Stimulated activated CD4-positive, alpha-beta T cell treated with anti-CD3 and anti-CD28 coated beads, Interleukin-1b, Interleukin-23, amount 100 ng/mL, for 24 hours (primary cell): ENCODE results near the gene HACE1.
A peak's percentile ranks its signal among the peaks of the same experiment; 100 is the strongest.
"Not testable (repeated sequence)": the region's sequence is repeated elsewhere in the genome, so short reads cannot be mapped to it uniquely, and the experiment has no call there.

ENCODE experiments used
- DNase-seq, 4 experiments: peaks; one replicate each; pipeline ENCODE4 v3.0.0-alpha.2; 2020; ENCODE audit warnings: low read depth in 4 of 4, low spot score in 1 of 4

HACE1 gene

GRCh38 chr6:104739124-104739523 is 120.6 kb downstream of the HACE1 start:
- DNase-seq = not testable (repeated sequence)

- not testable (repeated sequence) for DNase-seq
These were observed 122.2 kb downstream of the HACE1 start for GRCh38 chr6:104737567-104737966.

- DNase-seq = no peak
These were observed 123.2 kb downstream of the HACE1 start for GRCh38 chr6:104736545-104736944.

- DNase-seq = no peak
These were observed 129.3 kb downstream of the HACE1 start for GRCh38 chr6:104730450-104730849.

GRCh38 chr6:104729433-104729832 is 130.3 kb downstream of the HACE1 start:
- DNase-seq = no peak

- DNase-seq = no peak
These were observed 131.3 kb downstream of the HACE1 start for GRCh38 chr6:104728448-104728847.

GRCh38 chr6:104718672-104719071 is 141.0 kb downstream of the HACE1 start:
- no peak for DNase-seq

GRCh38 chr6:104716858-104717257 is 142.9 kb downstream of the HACE1 start:
- DNase-seq = no peak

GRCh38 chr6:104714796-104715195 is 144.9 kb downstream of the HACE1 start:
- DNase-seq = no peak

GRCh38 chr6:104713982-104714381 is 145.7 kb downstream of the HACE1 start:
- DNase-seq = no peak

- no peak for DNase-seq
These were observed 148.3 kb downstream of the HACE1 start for GRCh38 chr6:104711371-104711770.

GRCh38 chr6:104710543-104711335 is 149.0 kb downstream of the HACE1 start:
- DNase-seq = no peak

GRCh38 chr6:104705916-104706442 is 153.7 kb downstream of the HACE1 start:
- no peak for DNase-seq

- peak in 1 of 4 experiments; percentile 4 for DNase-seq
These were observed 154.5 kb downstream of the HACE1 start for GRCh38 chr6:104705095-104705707.

- no peak for DNase-seq
These were observed 155.5 kb downstream of the HACE1 start for GRCh38 chr6:104704191-104704590.

GRCh38 chr6:104702126-104702841 is 157.4 kb downstream of the HACE1 start:
- DNase-seq = no peak

GRCh38 chr6:104700371-104701185 is 159.1 kb downstream of the HACE1 start:
- DNase-seq = no peak

GRCh38 chr6:104699593-104700329 is 160.0 kb downstream of the HACE1 start:
- no peak for DNase-seq

GRCh38 chr6:104698979-104699378 is 160.7 kb downstream of the HACE1 start:
- no peak for DNase-seq

- DNase-seq = no peak
These were observed 167.7 kb downstream of the HACE1 start for GRCh38 chr6:104692008-104692407.
